HG02678 (cell line): ENCODE measurements around the gene FAM120B.

Experiments
- ATAC-seq: cut with Tn5 transposase; IDR thresholded peaks from one replicate; pipeline ENCODE4 v1.9.1; 2021; ENCODE audit warnings: mild to moderate bottlenecking, moderate library complexity; ENCODE audit not compliant: unreplicated experiment

FAM120B gene

DNA sequence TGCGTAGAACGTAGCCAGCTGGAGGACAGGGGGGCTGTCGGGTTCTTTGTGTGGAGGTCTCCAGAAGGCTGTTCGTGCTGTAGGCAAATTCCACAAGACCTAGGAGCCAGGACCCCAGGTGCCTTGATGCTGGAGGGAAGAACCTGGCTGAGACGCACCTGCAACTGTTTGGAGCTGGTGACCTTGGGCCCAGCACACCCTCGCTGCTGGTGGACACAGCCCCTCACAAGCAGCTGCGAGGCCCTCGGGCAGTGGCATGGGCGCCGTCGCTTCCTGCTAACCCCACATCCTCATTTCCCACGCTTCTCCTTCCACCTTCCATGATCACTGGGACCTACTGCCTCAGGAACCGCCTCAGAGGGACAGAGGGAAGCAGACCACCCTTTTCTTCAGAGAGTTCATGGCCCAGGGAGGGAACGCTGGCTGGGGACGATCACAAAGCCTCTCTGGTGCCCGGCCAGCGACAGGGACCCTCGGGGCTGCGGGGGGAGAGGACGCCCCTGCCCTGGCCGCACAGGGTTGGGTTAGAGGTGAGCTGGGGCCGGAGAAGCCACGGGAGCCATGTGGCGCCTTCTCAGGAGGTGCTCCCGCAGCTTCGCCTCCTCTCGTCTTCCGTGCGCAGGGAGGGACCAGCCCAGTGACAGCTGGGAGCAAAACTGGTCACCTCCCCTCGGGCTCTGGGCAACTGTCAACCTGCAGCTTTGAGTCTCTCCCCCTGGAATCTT lies 34.1 kb upstream of the FAM120B start:
- ATAC-seq = no peak

DNA sequence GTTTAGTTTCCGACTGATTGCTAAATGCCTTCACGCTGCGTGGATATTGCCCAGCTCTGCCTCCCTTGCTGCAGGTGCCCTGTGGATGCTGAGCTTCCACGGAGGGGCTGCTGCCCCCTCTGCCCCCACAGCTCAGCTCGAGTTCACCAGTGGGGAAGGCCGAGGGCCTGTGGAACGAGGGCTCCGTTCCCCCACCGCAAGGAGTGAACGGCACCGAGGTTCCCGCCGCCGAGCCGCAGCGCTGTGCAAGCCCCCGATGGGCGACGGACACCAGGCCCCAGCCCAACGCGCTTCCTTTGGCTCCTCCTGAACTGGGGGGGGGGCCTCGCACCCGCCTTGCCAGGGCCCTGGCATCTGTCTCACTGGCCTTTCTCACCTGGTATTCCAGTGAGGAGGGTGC lies 33.4 kb upstream of the FAM120B start:
- ATAC-seq = no peak

DNA sequence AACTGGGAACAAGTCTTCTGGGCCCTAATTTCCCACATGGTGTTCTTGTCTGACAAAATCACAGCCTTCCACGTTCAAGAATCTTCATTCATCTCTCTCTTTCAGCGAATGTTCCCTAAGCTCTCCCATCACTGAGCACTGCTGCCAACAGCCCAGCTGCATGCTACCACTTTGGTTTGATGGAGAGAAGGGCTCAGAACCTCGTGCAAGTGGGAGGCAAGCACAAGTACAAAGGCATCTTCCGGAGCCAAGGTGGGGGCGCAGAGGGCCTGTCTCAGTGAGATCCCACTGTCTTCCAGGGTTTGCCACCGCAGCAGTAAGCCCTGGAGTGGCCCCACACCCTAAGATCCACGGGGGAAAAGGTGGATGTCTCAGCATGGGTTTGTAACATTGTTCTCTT lies 32.9 kb upstream of the FAM120B start:
- ATAC-seq = no peak

DNA sequence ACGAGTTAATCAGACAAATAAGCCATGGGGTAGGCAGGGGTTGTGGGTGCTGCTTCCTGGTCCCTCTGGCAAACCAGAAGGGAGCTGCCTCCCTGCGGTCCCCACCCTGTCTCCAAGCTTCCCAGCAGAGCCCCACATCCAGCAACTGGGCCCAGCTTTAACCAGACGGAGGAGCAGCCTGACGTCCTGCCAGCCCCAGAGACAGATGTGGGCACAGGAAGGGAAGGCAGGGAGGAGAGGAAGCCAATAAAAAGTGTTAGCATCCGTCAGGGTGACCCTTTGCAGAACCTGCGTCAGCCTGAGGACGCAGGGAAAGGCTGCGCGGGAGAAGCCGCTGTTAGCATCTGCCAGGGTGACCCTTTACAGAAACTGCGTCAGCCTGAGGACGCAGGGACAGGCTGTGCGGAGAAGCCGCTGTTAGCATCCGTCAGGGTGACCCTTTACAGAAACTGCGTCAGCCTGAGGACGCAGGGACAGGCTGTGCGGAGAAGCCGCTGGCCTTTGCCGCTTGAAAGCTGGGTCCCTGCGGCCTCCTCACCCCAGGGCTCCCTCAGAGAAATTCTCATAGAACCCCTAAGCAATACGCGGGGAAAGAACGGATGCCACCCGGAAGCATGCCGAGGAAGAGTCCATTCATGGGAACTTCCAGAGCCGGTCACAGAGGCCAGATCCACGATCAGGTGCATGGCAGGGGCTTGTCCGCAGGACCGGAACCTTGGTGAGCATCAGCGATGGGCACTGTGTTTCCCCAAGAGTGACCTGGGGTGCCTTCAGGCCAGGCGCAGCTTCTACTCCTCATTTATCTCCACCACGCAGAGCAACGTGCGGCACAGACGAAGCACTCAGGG lies 31.6 kb upstream of the FAM120B start:
- no peak for ATAC-seq

DNA sequence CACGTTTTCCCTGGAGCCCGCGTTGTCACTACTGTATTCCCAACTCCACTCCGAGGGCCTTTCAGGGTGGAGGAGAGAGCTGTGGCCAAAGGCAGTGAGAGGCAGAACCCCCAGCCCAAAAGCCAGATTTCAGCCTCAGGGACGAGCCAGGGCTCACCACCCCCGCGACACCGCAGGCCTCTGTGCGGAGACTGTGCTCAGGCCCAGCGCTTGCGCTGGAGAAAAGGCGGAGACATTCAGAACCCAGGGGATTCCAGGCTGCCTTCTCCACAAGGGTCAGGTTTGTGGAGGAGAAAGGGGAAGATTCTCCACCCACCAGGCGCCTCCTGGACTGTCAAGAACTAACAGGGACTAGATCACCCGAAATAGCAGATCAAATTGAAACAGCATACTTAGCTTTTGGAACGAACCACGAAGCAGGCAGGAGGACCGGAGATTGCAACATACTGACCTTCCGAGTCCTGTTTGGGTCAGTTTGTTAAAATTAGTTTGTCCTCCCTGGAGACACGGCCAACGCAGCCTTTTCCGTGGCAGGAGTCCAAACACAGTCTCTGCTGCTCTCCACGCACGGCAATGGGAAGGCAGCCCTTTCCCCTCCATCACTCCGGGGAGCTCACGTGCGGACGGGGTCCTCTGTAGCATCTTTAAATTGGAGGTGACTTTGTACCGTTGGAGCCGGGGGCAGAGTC lies 30.0 kb upstream of the FAM120B start:
- no peak for ATAC-seq

DNA sequence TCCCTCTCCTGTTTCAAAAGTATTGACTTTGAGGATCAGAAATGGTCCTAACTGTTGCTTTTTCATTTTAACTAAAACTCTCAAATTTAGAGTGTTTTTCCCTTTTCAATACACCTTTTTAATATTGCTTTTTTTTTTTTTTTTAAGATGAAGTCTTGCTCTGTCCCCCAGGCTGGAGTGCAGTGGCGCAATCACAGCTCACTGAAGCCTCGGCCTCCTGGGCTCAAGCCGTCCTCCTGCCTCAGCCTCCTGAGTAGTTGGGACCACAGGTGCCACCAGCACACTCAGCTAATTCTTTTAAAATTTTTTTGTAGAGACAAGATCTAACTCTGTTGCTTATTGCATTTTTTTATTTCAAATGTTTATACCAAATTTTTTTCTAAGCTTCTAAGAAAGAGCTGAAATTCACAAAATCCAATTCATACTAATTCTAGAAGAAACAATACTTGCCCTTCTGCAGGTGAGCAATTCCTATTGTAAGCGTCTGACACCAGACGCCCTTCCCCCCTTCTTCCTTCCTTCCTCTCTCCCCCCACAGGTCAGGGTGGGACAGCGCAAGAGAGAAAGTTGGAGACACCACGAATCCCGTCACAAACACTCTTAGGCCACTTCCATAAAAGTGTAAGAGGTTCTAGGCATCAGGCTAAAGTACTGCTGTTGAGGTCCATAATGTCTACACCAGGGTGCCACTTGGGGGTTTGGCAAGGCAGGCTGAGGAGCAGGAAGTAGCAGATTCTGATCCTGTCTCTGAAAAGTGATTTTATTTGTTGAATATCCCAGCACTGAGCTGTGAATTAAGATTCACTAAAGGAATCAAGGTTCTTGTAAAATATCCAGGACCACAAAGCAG lies 28.4 kb upstream of the FAM120B start:
- ATAC-seq = no peak

DNA sequence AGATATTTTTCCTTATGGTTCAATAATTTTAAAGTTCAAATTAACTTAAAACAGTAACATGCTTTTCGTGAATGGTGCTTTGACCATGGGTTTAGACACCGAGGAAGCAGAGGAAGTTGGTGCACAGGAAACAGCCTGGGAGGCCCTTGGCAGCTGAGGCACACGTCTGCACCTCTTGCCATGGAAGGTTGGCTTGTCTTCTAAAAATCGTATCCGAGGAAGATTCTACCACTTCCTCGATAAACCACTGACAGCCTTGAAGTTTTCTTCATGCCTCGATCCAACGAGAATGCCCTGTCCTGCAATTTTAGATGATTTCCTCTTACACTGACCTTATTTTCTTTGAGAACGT lies 27.8 kb upstream of the FAM120B start:
- ATAC-seq = no peak

DNA sequence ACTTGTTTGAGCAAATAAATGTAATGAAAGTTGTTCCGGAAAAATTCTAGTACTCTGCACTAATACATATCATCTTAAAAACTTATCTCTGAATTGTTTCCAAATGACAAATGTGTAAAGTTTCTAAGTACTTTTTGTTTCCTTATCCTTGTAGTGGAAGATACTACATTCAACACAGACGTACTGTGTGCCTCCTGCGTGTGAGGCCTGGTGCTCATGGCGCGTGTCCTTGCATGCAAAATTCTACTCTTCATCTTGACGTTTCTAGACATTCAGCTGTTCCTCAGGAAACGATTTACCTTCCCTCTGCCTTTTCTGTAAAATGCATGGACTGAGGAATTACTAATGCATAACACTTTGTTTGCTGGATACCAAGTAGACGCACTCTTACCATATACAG lies 27.1 kb upstream of the FAM120B start:
- no peak for ATAC-seq

DNA sequence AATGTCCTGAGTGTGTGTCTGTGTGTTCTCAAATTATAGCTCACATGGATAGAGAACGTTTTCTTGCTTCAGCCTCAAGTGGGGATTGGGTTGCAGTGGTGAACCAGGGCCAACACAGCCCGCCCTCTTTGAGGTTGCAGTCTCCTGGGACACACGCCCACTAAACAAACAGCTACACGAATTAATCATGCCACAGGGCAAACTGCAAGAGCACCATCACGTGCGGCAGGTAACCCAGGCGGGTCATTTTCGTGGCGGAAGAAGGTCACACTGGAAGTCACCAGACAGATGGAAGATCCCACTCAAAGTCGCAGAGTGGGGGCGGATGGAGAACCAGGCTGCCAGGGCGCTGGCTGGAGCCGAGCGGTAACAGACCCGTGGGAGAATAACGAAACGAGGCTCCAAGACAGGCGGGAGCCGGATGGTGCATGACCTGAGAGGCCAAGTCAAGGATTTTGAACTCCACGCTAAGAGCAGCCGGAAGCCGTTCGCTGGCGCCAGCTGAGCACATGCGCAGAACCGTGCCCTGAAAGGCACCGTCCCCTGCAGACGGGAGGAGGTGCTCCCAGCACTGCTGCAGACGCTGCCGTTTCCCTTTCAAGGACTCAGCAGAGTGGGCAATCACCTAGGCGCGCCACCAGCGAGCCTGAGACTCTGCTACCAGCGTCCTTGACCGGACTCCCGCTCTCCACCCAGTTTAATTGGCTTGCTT lies 26.4 kb upstream of the FAM120B start:
- ATAC-seq = peak; percentile 86

DNA sequence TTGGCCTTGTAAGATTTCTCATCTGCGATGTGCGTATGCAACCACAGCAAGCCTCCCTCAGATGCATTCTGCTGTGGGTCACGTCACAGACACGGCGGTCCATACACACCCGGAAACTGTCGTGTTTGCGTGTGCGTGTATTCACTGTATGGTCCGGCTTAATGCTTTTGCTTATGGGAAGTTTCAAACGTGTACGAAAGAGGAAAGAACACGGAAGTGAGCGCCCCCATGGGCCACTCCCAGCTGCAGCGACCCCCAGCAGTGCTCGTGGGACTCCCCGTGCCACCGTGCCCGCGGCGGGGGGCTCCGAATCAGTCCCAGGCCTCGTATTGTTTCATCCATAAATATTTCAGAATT lies 25.9 kb upstream of the FAM120B start:
- ATAC-seq = peak; percentile 39

DNA sequence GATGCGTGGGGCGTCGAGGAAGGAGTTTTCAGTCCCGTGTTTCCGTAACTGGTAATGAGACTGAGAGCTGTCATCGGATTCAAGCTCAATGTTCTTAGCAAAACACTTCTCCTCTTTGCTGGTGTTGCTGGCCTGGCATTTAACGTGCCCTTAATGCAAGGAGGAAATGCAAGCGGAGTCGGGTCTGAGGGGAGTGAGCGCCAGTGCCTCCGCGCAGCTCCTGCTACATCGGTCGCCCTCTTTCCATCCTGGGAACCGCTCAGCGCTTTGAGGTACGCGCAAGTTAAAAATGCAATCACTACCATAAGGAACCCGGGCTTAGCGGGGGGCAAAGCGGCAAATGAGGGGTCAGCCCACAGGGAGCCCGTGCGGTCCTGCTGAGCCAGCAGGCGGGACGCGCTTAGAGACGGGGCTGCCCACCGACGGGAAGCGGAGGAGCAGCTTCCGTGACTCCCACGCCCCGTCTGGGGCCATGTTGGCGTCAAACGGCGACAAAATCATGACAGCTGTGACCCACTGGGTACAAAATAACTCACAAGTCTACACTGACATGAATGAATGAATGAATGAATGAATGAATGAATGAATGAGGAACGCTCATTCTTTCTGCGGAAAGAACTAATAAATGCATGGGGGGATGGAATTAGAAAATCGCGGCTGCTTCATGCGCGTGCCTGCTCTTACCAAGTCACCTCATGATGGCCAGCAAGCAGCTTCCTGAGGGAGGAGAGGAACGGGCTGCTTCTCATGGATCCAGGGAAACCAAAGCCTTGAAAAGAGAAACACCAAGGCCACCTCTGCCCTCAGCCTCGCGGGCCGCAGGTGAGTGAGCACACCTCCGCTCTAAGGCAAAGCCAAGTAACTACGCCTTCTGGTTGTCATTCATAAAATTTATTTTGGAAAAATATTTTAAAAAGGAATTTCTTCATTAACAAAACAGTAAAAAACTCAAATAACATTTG lies 24.9 kb upstream of the FAM120B start:
- ATAC-seq = no peak

DNA sequence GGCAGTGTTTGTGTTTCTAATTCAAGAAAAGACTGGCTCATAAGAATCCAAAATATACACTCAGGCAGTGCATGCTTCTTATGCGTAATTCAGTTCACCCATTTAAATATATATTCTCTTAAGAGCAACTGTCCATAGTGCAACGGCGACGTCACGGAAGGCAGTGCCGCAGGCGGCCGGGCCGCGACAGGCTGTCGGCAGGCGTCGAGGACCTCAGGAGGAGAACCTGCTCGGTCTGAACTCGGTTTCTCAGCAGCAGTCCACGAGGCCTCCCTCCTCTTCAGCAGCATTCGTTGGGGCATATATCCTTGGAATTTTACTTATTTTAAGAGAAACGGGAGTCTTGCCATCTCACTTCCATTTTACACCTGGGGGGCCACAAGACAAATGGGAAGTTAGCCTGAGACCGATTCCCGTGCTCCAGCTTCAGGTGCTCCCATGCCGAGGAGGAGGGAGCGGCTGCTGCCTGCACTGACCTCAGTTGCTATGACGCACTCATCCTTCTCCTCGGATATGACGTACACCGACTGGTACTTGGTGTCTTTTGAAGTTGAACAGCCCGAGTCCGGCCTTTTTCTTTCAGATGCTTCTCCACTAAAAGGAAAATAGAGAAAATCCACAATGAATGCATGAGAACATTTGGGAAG lies 23.9 kb upstream of the FAM120B start:
- no peak for ATAC-seq

DNA sequence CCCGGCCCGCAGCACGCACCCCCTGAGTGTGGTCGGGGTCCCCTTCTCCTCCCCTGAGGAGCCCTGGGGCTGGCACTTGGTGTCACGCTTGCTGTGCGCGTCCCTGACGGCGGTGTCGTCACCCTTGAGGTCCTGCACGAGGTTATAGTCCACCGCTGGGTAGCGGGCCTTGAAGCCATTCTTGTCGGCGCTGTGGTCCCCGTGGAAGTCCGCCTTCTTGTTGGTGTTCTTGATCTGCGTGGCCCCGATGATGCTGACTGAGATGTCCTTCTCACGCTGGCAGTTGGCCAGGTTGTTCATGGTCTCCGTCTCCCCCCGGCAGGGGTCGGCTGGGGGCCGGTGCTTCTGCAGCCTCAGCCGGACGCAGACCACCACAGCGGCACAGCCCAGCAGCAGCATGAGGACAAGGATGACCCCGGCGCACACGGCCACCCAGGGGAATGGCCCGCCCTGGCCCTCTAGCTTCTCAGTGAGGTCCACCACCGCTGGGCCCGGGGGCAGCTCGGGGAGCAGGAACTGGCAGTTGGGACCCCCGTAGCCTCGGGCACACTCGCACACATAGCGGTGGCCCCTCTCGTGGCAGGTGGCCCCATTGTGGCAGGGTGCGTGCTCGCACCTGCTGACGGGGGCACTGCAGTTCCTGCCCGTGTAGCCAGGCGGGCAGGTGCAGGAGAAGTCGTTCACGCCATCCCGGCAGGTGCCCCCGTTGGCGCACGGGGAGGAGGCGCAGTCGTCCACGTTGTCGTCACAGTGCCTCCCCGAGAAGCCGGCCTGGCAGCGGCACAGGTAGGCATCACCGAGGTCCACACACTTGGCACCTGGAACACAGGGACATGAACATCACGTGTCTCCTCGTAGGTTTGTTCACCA lies 23.1 kb upstream of the FAM120B start:
- ATAC-seq = no peak

DNA sequence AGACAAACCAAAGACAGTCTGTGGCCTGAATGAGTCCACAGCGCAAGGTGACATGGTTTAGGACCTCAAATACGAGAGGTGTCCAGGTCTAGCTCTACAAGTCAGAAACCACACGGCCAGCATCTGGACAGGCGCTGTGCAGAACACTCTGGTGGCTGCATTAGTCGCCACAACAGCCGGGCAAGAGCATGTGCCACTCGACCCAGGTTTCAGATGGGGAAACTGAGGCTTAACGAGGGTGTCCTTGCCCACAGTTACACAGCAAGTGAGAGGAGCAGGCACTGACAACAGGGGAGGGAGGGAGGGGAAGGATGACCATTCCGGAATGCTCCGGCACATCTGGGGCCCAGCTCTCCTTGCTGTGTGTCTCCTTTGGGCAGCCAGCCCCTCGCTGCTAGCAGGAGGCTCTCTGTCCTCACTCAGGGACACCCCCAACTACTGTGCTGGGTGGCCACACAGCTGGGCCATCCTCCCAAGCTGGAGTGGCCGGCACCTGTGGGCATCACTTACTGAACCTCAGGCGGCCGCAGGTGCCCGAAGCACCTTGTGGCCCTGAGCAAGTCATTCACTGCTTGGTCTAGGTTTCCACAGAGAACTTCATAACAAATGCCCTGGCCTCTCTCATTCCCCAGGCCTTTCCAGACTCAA lies 22.3 kb upstream of the FAM120B start:
- ATAC-seq = no peak

DNA sequence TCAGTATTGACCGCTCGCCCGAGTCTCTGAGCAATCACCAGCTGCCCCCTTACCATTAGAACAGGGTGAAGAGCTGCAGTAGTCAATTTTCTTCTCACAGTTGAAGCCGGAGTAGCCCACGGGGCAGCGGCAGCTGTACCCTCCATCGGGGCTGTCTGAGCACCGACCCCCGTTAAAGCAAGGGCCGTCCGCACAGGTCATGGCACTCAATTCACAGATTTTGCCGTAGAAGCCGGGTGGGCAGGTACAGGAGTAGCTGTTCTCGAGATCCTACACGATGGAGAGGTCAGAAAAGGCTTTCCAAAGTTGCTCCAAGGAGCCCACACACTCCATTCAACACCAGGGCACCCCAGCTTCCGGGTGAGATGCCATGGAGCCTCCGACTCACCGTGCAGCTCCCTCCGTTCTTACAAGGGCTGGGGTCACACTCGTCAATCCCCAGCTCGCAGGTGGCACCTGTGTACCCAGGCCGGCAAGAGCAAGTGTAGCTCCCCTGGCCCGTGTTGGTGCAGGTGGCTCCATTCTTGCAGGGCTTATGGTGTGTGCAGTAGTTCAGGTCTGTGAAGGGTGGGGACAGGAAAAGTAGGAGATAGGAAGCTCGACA lies 21.6 kb upstream of the FAM120B start:
- no peak for ATAC-seq

DNA sequence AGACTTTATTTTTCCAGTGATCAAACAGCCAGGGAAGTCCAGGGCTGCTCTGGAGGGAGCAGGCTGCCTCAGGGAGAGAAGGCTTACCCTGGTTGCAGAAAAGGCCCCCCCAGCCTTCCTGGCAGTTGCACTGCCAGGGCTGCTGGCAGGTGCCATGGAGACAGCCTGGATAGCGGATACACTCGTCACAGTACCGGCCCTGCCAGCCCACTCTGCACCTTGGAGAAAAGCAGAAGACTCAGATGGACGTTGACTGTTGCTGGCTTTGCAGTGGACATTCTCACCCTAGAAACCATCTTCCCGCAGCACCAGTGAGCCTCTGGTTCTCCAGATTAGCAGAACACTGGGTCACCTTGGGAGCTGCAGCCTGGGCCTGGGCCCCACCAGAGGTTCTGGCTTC lies 21.1 kb upstream of the FAM120B start:
- ATAC-seq = no peak
